ENCODE data around the gene CDK3. TPM values are rescaled to one million over a fixed set of nuclear protein-coding genes. Genes with fewer than 3 reads are reported as not detected.

Gene CDK3
- total RNA-seq, 1 experiment from 2014 or later = 5.2 TPM

DNA sequence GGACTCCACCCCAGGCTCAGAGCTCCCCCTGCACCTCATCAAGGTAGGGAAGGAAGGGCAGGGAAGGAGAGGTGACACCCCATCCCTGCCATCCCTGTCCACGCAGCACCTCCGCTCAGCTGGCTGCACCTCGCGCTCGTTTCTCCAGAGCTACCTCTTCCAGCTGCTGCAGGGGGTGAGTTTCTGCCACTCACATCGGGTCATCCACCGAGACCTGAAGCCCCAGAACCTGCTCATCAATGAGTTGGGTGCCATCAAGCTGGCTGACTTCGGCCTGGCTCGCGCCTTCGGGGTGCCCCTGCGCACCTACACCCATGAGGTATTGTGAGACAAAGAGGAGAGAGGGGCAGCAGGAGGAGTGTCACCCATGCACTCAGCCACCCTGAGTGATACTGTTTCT is 1.4 kb downstream of the CDK3 start:
- H3K36me3 Mint-ChIP-seq (ENCODE audit: insufficient read depth, unreplicated experiment) = peaks cover 10% of the 10 kb centered on the region
- Histone ChIP-seq H3K4me3 (ENCODE audit: low read depth, low read length) (no peak overlapping the region), H3K4me1 (peaks cover 37% of the 10 kb centered on the region), H3K27me3 (replicated peaks; ENCODE audit: control insufficient read depth, insufficient read depth, low read length) (no peaks in the 10 kb centered on the region), H3K36me3 (ENCODE audit: control insufficient read depth, insufficient read depth, low read length) (peaks cover 1% of the 10 kb centered on the region; the same call in 1 of the 2 replicates), H3K9me3 (no peaks in the 10 kb centered on the region)
- H3K27me3 Mint-ChIP-seq (ENCODE audit: insufficient read depth, unreplicated experiment) = no peaks in the 10 kb centered on the region
- peak overlapping the region; percentile 57 for H3K27ac Mint-ChIP-seq (ENCODE audit: unreplicated experiment)
- peaks cover 18% of the 10 kb centered on the region for H3K4me1 Mint-ChIP-seq (ENCODE audit: low read depth, unreplicated experiment)
- POLR2A ChIA-PET = no interaction called here
- TF ChIP-seq, protein P1, sequence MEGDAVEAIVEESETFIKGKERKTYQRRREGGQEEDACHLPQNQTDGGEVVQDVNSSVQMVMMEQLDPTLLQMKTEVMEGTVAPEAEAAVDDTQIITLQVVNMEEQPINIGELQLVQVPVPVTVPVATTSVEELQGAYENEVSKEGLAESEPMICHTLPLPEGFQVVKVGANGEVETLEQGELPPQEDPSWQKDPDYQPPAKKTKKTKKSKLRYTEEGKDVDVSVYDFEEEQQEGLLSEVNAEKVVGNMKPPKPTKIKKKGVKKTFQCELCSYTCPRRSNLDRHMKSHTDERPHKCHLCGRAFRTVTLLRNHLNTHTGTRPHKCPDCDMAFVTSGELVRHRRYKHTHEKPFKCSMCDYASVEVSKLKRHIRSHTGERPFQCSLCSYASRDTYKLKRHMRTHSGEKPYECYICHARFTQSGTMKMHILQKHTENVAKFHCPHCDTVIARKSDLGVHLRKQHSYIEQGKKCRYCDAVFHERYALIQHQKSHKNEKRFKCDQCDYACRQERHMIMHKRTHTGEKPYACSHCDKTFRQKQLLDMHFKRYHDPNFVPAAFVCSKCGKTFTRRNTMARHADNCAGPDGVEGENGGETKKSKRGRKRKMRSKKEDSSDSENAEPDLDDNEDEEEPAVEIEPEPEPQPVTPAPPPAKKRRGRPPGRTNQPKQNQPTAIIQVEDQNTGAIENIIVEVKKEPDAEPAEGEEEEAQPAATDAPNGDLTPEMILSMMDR (IDR thresholded peaks at IDR 0.05; ENCODE audit: insufficient read depth in 1 of 2, low read depth in 1 of 2, low read length in 1 of 2, severe bottlenecking in 1 of 2, unreplicated experiment in 1 of 2) = no peak
- no peak for DNase-seq
- no peak overlapping the region for H3K4me3 Mint-ChIP-seq (ENCODE audit: unreplicated experiment)
- BruUV-seq (replicated peaks) = no TSS peak
- intact Hi-C loops (cut with micrococcal nuclease; ENCODE audit: unreplicated experiment) = no loop called here
- H3K9me3 Mint-ChIP-seq (ENCODE audit: unreplicated experiment) = no peaks in the 10 kb centered on the region
- CTCF ChIA-PET = interaction anchor here (0.5 to 3.4 kb wide), 6 partner anchors 10 to 97 kb away, joined by 3 to 19 read pairs (median 7); partner anchors contain the start of genes ACOX1, FBF1, MRPL38 and TEN1

DNA sequence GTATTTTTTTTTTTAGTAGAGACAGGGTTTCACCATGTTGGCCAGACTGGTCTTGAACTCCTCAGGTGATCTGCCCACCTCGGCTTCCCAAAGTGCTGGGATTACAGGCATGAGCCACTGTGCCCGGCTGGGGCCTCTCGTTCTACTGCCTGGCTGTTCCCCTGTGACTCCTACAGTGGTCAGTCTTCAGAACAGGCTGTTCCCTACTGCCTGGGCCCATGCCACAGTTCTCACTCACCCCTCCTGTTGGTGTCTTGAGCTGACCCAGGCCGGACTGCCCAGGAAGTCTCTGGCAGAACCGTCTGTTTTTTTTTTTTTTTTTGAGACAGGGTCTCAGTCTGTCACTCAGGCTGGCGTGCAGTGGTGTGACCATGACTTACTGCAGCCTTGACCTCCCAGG is 3.3 kb downstream of the CDK3 start:
- H3K4me1 Mint-ChIP-seq (ENCODE audit: low read depth, unreplicated experiment) = peaks cover 10% of the 10 kb centered on the region
- no TSS peak for BruUV-seq (replicated peaks)
- TF ChIP-seq, protein P1 (IDR thresholded peaks at IDR 0.05; ENCODE audit: insufficient read depth in 1 of 2, low read depth in 1 of 2, low read length in 1 of 2, severe bottlenecking in 1 of 2, unreplicated experiment in 1 of 2) = no peak
- no peak for DNase-seq
- Histone ChIP-seq H3K27me3 (replicated peaks; ENCODE audit: control insufficient read depth, insufficient read depth, low read length) (no peaks in the 10 kb centered on the region), H3K9me3 (no peaks in the 10 kb centered on the region), H3K4me1 (peaks cover 19% of the 10 kb centered on the region), H3K4me3 (ENCODE audit: low read depth, low read length) (no peak overlapping the region), H3K36me3 (ENCODE audit: control insufficient read depth, insufficient read depth, low read length) (peaks cover 1% of the 10 kb centered on the region; the same call in 1 of the 2 replicates)
- H3K27ac Mint-ChIP-seq (ENCODE audit: unreplicated experiment) = peak overlapping the region; percentile 71
- POLR2A ChIA-PET = interaction anchor here (1.1 to 1.7 kb wide), 2 partner anchors 63 to 107 kb away, joined by 4 to 6 read pairs; partner anchors contain the start of genes FBF1 and TRIM65
- H3K4me3 Mint-ChIP-seq (ENCODE audit: unreplicated experiment) = no peak overlapping the region
- H3K27me3 Mint-ChIP-seq (ENCODE audit: insufficient read depth, unreplicated experiment) = no peaks in the 10 kb centered on the region
- CTCF ChIA-PET = interaction anchor here (0.6 to 3.4 kb wide), 9 partner anchors 9 to 276 kb away, joined by 3 to 19 read pairs (median 5); partner anchors contain the start of genes ACOX1, FBF1, MRPL38 and TEN1
- no peaks in the 10 kb centered on the region for H3K9me3 Mint-ChIP-seq (ENCODE audit: unreplicated experiment)
- intact Hi-C loops (cut with micrococcal nuclease; ENCODE audit: unreplicated experiment) = loop anchor here (1.0 to 2.0 kb wide), 2 partner anchors 25 to 63 kb away; partner anchors contain the start of genes ACOX1, FBF1 and TEN1
- H3K36me3 Mint-ChIP-seq (ENCODE audit: insufficient read depth, unreplicated experiment) = peaks cover 10% of the 10 kb centered on the region

DNA sequence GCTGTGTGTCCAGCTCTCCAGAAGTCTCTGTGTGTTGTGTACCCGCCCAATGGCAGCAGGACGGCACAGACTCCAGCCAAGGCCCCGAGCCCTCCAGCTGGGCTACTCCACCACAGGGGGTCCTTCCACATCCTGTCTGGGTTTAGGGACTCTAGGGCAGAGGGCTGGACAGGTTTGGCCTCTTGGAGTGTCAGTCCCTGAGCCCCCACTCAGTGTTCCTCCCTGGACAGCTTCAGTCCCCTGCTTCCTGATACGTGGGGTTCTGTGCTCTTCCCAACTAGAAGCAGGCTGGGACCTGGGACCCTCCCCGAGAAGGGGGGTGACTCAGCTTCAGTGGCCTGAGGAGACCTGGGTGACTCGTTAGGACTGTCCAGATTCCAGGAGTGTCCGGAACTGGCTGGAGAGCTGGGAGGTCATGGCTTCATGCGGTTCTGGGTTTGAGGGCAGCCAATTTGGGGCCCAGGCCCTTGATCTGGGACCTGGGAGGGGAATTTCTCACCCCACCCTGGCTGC is 4.2 kb downstream of the CDK3 start:
- H3K36me3 ChIP-seq (ENCODE audit: control insufficient read depth, insufficient read depth, low read length) = peaks cover 1% of the 10 kb centered on the region; the same call in 1 of the 2 replicates
- no TSS peak for BruUV-seq (replicated peaks)
- no peak for DNase-seq
- no peaks in the 10 kb centered on the region for H3K27me3 ChIP-seq (replicated peaks; ENCODE audit: control insufficient read depth, insufficient read depth, low read length)
- intact Hi-C loops (cut with micrococcal nuclease; ENCODE audit: unreplicated experiment) = loop anchor here (1.0 to 2.0 kb wide), 2 partner anchors 64 to 100 kb away; partner anchors contain the start of gene FBF1
- no peaks in the 10 kb centered on the region for H3K27me3 Mint-ChIP-seq (ENCODE audit: insufficient read depth, unreplicated experiment)
- H3K36me3 Mint-ChIP-seq (ENCODE audit: insufficient read depth, unreplicated experiment) = peaks cover 9% of the 10 kb centered on the region
- TF ChIP-seq, protein P1 (IDR thresholded peaks at IDR 0.05; ENCODE audit: insufficient read depth in 1 of 2, low read depth in 1 of 2, low read length in 1 of 2, severe bottlenecking in 1 of 2, unreplicated experiment in 1 of 2) = no peak
- H3K4me3 ChIP-seq (ENCODE audit: low read depth, low read length) = no peak overlapping the region
- H3K9me3 ChIP-seq = no peaks in the 10 kb centered on the region
- H3K4me3 Mint-ChIP-seq (ENCODE audit: unreplicated experiment) = no peak overlapping the region
- POLR2A ChIA-PET = interaction anchor here (1.7 kb wide), 1 partner anchor 64 kb away, joined by 6 read pairs; the partner anchor contains the start of gene FBF1
- peaks cover 10% of the 10 kb centered on the region for H3K4me1 Mint-ChIP-seq (ENCODE audit: low read depth, unreplicated experiment)
- H3K9me3 Mint-ChIP-seq (ENCODE audit: unreplicated experiment) = peaks cover 5% of the 10 kb centered on the region
- H3K4me1 ChIP-seq = peaks cover 17% of the 10 kb centered on the region
- CTCF ChIA-PET = interaction anchor here (0.6 to 2.6 kb wide), 10 partner anchors 9 to 275 kb away, joined by 3 to 16 read pairs (median 6); partner anchors contain the start of genes ACOX1, FBF1, MRPL38 and TEN1
- H3K27ac Mint-ChIP-seq (ENCODE audit: unreplicated experiment) = peak overlapping the region; percentile 30
